GM12801 (cell line): ENCODE results near the gene INPP5J.

Experiments
- TF ChIP-seq, protein P1 (sequence below): IDR thresholded peaks from one replicate; pipeline ENCODE4 v1.5.1; 2011; ENCODE audit warnings: control low read depth; ENCODE audit not compliant: insufficient read length; ENCODE audit errors: extremely low read depth

The INPP5J gene

GRCh38 chr22:31086703-31087330 lies 35.9 kb upstream of the INPP5J start:
- TF ChIP-seq, protein P1, sequence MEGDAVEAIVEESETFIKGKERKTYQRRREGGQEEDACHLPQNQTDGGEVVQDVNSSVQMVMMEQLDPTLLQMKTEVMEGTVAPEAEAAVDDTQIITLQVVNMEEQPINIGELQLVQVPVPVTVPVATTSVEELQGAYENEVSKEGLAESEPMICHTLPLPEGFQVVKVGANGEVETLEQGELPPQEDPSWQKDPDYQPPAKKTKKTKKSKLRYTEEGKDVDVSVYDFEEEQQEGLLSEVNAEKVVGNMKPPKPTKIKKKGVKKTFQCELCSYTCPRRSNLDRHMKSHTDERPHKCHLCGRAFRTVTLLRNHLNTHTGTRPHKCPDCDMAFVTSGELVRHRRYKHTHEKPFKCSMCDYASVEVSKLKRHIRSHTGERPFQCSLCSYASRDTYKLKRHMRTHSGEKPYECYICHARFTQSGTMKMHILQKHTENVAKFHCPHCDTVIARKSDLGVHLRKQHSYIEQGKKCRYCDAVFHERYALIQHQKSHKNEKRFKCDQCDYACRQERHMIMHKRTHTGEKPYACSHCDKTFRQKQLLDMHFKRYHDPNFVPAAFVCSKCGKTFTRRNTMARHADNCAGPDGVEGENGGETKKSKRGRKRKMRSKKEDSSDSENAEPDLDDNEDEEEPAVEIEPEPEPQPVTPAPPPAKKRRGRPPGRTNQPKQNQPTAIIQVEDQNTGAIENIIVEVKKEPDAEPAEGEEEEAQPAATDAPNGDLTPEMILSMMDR, result no peak

GRCh38 chr22:31087744-31088215 lies 35.0 kb upstream of the INPP5J start:
- TF ChIP-seq, protein P1, result no peak

DNA sequence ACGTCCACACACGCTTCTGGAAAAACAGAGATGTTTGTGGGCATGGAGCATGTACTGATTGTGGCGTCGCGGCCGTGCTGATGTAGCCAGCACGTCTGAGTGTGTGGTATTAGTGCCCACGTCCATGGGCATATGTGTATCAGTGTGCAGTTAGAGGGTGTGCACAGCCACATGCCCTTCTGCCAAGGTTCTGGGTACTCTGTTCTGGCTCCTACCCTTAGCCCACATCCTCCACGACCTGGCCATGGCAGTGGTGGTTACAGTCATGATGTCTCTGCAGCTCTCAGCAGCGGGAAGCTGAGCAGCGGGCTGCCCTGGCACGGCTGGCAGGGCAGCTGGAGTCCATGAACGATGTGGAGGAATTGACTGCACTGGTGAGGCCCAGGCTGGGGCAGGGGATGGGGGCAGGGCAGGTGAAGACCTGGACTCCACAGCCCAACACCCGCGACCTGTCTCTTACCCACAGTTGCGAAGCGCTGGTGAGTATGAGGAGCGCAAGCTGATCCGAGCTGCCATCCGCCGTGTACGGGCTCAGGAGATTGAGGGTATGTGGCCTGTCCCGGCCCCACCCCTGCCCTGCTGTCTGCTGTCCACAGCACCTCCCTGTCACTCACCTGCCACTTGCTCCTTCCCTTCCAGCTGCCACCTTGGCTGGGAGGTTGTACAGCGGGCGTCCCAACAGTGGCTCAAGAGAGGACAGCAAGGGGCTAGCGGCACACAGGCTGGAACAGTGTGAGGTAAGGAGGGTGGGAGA lies 34.4 kb upstream of the INPP5J start:
- TF ChIP-seq, protein P1, result no peak

DNA sequence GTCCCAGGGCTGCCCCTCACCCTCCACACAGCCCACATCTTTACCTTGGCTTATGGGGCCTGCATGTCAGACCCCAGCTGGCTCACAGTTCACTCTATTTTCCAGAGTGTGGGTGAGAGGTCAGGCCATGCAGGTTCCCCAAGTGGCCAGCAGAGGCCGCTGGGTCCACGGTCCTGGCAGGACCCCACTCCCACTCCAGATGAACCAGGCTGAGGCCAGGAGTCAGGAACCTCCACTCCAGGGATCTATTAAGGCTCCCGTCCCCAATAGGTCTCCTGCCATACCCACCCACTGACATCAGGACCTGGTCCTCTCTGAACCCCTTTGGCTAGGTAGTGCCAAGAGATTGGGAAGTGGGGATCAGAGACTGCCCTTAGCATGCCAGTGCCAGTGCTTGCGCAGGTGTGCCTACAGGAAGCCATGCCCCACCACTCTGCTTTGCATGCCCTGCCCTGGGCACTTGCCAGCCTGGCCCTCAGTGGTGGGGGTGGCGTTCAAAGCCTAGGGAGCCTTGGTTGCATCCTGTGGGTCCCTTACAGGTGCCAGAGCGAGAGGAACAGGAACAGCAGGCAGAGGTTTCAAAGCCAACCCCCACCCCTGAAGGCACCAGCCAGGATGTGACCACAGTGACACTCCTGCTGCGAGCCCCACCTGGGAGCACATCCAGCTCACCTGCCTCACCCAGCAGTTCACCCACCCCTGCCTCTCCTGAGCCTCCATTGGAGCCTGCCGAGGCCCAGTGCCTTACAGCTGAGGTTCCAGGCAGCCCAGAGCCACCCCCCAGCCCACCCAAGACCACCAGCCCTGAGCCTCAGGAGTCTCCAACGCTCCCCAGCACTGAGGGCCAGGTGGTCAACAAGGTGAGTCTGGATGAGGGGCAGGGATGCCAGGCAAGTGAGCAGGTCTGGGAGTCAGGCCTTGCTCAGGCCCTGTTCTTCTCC lies 33.3 kb upstream of the INPP5J start:
- TF ChIP-seq, protein P1, result no peak

GRCh38 chr22:31090217-31091085 lies 32.3 kb upstream of the INPP5J start:
- TF ChIP-seq, protein P1, result no peak

- TF ChIP-seq, protein P1, result no peak
Measured at GRCh38 chr22:31091106-31091975, 31.4 kb upstream of the INPP5J start.
